SK-N-SH treated with all-trans-retinoic acid at 6 μM for 48 hours (cell line): Measurements from ENCODE around the gene GRIK3.

Experiments
- PPARA ChIP-seq: fragments of 250-450 bp; sonication (Bioruptor Pico); IDR thresholded peaks from 2 replicates; pipeline ENCODE4 v1.5.0; 2020; ENCODE audit warnings: mild to moderate bottlenecking, borderline replicate concordance
- ZFP30 ChIP-seq: fragments of 450-650 bp; formaldehyde crosslinking; IDR thresholded peaks from 2 replicates; pipeline ENCODE4 v1.5.0; 2022; ENCODE audit warnings: mild to moderate bottlenecking, moderate library complexity
- TF ChIP-seq, protein P1 (sequence below): fragments of 250-450 bp; sonication (Bioruptor Pico); IDR thresholded peaks from 2 replicates; pipeline ENCODE4 v1.5.1; 2021; ENCODE audit warnings: mild to moderate bottlenecking, moderate library complexity

DNA sequence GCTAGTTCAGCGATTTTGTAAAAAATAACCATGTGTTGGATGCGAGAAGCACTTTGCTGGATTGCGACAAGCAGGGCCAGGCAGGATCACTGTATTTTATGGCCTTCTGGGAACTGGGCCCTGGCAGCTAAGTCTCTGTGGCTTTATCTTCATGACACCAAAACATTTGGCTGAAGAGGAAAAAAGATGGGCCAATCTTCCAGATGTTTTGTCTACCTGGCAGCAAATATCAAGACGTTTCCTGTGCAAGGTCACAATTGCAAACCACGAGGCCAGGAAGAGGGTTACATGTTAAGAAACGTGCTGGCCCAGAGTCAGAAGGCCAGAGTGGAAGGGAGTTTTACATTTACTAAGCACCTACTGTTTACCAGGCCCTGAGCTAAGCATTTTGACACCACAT is 22.1 kb downstream of the GRIK3 start:
- TF ChIP-seq PPARA (CRISPR knock-in tag) (no peak), ZFP30 (no peak)
- TF ChIP-seq, protein P1, sequence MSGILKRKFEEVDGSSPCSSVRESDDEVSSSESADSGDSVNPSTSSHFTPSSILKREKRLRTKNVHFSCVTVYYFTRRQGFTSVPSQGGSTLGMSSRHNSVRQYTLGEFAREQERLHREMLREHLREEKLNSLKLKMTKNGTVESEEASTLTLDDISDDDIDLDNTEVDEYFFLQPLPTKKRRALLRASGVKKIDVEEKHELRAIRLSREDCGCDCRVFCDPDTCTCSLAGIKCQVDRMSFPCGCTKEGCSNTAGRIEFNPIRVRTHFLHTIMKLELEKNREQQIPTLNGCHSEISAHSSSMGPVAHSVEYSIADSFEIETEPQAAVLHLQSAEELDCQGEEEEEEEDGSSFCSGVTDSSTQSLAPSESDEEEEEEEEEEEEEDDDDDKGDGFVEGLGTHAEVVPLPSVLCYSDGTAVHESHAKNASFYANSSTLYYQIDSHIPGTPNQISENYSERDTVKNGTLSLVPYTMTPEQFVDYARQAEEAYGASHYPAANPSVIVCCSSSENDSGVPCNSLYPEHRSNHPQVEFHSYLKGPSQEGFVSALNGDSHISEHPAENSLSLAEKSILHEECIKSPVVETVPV (CRISPR knock-in tag): no peak
